GM18909 (cell line): Measurements from ENCODE around the gene NXT1.
"Not testable (repeated sequence)": the region's sequence is repeated elsewhere in the genome, so short reads cannot be mapped to it uniquely, and the experiment has no call there.

Experiments used
- ATAC-seq: cut with Tn5 transposase; IDR thresholded peaks from one replicate; pipeline ENCODE4 v1.9.1; 2021; ENCODE audit warnings: mild to moderate bottlenecking; ENCODE audit not compliant: unreplicated experiment, poor library complexity

Gene NXT1

GRCh38 chr20:23327617-23328333, 22.8 kb upstream of the NXT1 start:
- no peak for ATAC-seq

GRCh38 chr20:23331450-23332350, 18.9 kb upstream of the NXT1 start:
- ATAC-seq = no peak

- no peak for ATAC-seq
These were observed 18.1 kb upstream of the NXT1 start for GRCh38 chr20:23332467-23332866.

GRCh38 chr20:23334111-23334510, 16.5 kb upstream of the NXT1 start:
- ATAC-seq = no peak

- no peak for ATAC-seq
These were observed 15.1 kb upstream of the NXT1 start for GRCh38 chr20:23335521-23335920.

- no peak for ATAC-seq
These were observed 14.1 kb upstream of the NXT1 start for GRCh38 chr20:23336476-23336875.

- no peak for ATAC-seq
These were observed 13.3 kb upstream of the NXT1 start for GRCh38 chr20:23337312-23337711.

- no peak for ATAC-seq
These were observed 10.6 kb upstream of the NXT1 start for GRCh38 chr20:23339986-23340385.

- ATAC-seq = peak; percentile 52
These were observed 10.1 kb upstream of the NXT1 start for GRCh38 chr20:23340524-23340923.

- ATAC-seq = no peak
These were observed 9.5 kb upstream of the NXT1 start for GRCh38 chr20:23341073-23341472.

GRCh38 chr20:23343590-23343989, 7.0 kb upstream of the NXT1 start:
- ATAC-seq = no peak

GRCh38 chr20:23344336-23344735, 6.3 kb upstream of the NXT1 start:
- no peak for ATAC-seq

- ATAC-seq = no peak
These were observed 4.6 kb upstream of the NXT1 start for GRCh38 chr20:23346002-23346401.

- no peak for ATAC-seq
These were observed 2.8 kb upstream of the NXT1 start for GRCh38 chr20:23347791-23348190.

- ATAC-seq = not testable (repeated sequence)
These were observed 2.1 kb upstream of the NXT1 start for GRCh38 chr20:23348510-23348909.

- peak; percentile 44 for ATAC-seq
These were observed 1.0 kb upstream of the NXT1 start for GRCh38 chr20:23349338-23350195.

GRCh38 chr20:23350904-23351838, 580 bp downstream of the NXT1 start:
- peak; percentile 28 for ATAC-seq

GRCh38 chr20:23356203-23356602, 5.6 kb downstream of the NXT1 start:
- ATAC-seq = no peak

GRCh38 chr20:23357767-23358562, 7.4 kb downstream of the NXT1 start:
- peak; percentile 74 for ATAC-seq
